Measurements from ENCODE around the gene SPNS2. TPM values are rescaled to one million over a fixed set of nuclear protein-coding genes. Genes with fewer than 3 reads are reported as not detected.

SPNS2 gene
- total RNA-seq, 4 donors from 2014 or later, result 6.0 to 46.0 (median 22.6) TPM

DNA sequence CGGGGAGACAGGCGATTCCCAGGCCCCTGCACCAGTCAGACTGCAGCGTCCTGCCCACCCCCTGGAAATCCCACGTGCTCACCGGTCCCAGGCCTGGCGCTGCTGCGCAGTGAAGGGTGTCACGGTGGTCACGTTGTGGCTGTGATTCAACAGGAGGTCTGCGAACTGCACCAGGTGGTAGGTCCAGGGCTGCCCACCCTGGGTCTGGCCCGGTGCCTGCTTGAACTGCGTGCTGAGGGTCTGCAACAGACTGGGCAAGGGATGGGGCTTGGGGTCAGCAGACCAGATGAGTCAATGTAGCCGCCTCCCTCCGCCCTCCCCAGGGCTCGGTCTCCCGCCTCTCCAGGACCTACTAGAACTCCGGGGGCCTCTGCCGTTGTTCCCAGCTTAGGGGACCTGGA is 49.4 kb downstream of the SPNS2 start:
- DNase-seq (ENCODE audit: low spot score), result no peak
- TF ChIP-seq, protein P1, sequence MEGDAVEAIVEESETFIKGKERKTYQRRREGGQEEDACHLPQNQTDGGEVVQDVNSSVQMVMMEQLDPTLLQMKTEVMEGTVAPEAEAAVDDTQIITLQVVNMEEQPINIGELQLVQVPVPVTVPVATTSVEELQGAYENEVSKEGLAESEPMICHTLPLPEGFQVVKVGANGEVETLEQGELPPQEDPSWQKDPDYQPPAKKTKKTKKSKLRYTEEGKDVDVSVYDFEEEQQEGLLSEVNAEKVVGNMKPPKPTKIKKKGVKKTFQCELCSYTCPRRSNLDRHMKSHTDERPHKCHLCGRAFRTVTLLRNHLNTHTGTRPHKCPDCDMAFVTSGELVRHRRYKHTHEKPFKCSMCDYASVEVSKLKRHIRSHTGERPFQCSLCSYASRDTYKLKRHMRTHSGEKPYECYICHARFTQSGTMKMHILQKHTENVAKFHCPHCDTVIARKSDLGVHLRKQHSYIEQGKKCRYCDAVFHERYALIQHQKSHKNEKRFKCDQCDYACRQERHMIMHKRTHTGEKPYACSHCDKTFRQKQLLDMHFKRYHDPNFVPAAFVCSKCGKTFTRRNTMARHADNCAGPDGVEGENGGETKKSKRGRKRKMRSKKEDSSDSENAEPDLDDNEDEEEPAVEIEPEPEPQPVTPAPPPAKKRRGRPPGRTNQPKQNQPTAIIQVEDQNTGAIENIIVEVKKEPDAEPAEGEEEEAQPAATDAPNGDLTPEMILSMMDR (IDR thresholded peaks at IDR 0.05), result no peak
- ATAC-seq (ENCODE audit: low FRiP score), result no peak

DNA sequence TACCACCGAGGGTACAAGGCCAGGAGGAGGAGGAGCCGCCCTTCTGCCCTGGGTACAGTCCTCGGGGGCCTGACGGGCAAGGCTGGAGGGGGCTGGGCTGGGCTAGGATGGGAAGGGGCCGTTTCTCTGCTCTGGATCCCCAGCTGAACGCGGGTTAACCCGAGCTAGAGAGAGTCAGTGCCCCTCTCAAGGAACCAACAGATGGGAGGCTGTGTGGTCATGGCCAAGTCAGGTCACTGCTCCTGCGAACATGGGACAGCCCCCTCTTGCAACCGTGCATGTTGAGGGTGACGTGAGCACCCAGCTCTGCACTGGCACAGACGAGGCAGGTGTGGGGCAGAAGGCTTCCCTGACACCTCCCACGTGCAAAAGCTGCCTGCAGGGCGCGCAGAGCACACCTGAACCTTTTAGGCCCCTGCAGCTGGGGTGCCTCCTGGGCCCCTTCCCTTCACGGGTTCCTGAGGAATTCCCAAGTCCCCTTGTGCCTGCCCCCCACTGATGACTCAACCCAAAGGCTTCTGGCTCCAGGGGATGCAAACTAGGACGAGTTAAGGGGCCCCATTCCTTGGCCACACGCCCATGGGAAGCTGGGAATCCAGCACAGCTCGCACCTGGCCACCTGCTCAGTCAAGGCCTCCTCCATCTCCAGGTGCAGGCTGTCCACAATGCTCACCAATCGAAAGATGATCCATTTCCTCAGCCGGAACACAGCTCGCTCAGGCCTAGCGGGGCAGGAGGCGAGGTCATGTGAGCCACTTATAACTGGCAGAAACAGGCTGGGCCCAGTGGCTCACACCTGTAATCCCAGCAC is 50.2 kb downstream of the SPNS2 start:
- DNase-seq (ENCODE audit: low spot score), result no peak
- TF ChIP-seq, protein P1 (IDR thresholded peaks at IDR 0.05), result no peak
- ATAC-seq (ENCODE audit: low FRiP score), result no peak

DNA sequence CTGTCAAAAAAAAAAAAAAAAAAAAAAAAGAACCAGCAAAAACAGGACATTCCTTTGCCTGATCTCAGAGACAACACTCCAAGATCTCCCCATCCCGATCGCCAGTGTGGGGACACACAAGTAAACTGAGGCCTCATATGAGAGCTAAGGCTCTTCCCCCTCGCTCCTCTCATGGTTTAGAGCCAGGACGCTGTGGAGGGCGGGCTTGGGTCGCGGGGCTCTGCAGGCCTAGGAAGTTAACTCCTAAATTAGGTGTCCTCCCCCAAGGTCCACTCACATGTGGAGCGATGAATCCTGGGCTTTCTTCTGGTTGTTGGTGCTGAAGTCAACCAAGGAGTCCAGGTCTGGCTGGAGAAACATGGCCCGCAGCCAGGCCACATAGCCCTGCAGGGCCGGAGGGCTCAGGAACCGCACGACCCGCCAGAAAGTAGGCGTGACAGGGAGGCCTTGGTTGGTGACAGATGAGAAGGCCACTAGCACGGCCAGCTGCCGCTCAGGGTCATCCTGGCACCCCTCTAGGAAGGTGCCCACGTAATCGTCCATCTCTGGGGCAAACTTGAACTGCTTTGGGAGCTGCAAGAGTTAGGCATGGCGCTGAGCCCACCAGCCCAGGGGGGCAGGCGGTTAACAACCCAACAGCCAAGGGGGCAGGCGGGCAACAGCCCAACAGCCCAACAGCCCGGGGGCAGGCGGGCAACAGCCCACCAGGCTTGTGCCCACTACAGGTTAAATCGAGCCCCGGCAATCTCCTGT is 51.3 kb downstream of the SPNS2 start:
- TF ChIP-seq, protein P1 (IDR thresholded peaks at IDR 0.05), result no peak
- DNase-seq (ENCODE audit: low spot score) (no peak), ATAC-seq (ENCODE audit: low FRiP score) (no peak)

DNA sequence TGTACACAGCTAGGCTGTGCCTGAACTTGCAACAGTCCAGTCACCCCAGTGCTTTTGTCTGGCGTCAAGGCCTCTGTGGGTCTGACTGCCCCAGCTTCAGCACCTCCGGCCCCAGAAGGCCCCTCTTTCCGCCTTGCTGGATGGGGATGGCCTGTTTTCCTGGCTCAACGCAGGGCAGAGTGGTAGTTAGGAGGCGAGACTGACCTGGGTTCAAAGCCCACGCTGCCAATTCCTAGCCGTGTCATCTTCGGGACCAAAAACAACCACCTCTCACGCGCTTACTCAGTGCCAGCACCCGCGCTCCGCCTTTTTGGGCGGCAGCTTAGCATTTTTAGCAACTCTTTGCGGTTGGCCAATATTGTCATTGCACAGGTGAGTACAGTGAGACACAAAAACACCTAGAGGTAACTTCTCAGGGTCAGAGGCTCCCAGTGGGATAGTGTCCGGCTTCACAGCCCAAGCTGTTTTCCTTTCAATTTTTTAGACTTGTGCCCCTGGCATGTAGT is 51.9 kb downstream of the SPNS2 start:
- DNase-seq (ENCODE audit: low spot score), result no peak
- ATAC-seq (ENCODE audit: low FRiP score), result no peak
- TF ChIP-seq, protein P1 (IDR thresholded peaks at IDR 0.05), result no peak

DNA sequence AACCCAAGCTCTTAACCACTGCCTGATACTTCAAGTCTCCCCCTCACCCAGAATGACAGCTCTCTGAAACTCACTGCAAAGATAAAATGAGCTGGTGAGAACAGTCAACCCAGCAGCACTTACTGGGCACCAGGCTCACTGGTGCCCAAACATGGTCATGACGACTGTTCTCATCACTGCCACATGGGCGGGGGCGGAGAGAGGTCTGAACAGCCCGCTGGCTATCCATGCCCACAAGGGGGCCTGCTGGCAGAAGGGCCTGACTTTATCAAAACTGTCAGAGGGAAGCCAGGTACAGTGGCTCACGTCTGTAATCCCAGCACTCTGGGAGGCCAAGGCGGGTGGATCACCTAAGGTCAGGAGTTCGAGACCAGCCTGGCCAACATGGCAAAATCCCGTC is 52.5 kb downstream of the SPNS2 start:
- TF ChIP-seq, protein P1 (IDR thresholded peaks at IDR 0.05), result no peak
- ATAC-seq (ENCODE audit: low FRiP score) (no peak), DNase-seq (ENCODE audit: low spot score) (no peak)

DNA sequence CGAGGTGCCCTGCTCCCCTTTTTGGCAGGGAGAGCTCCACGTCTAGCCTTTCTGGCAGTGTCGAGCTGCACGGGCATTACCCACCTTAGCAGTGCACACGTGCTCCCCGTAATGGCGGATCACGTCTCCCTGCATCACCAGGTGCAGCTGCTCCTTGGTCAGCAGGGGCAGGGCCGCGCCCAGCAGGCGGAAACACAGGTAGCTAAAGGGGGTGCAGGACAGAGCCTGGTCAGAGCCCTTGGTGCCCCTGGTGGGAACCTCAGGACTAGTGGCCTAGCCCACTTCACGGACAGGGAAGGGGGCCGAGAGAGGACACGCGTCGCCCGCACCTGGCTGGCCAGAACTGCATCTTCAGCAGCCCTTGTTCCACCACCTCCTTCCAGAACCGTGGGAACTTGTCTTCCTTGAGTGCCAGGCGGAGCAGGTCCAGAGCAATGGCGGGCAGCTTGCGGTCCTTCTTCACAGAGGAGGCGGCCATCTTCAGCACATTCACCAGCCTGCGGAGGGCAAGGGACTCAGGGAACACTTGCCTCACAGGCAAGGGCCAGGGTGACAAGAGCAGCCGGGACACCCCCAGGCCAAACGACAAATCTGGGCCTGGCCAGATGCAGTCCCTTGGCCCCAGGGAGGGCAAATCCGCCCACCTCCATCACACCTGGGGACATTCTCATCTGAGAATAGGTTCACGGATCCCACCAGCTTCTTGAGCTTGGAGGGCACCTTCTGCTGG is 53.3 kb downstream of the SPNS2 start:
- no peak for ATAC-seq (ENCODE audit: low FRiP score)
- TF ChIP-seq, protein P1 (IDR thresholded peaks at IDR 0.05), result no peak
- no peak for DNase-seq (ENCODE audit: low spot score)

Data from omental fat pad (tissue), 4 donors.